HG02571 (cell line): ENCODE data around the gene PIGP.
"Not testable (repeated sequence)": the region's sequence is repeated elsewhere in the genome, so short reads cannot be mapped to it uniquely, and the experiment has no call there.

Source experiments
- ATAC-seq: cut with Tn5 transposase; IDR thresholded peaks from one replicate; pipeline ENCODE4 v1.9.1; 2021; ENCODE audit warnings: mild to moderate bottlenecking, moderate library complexity; ENCODE audit not compliant: unreplicated experiment

Gene PIGP

GRCh38 chr21:37072988-37073416 is at the start of gene PIGP, which contains the start of gene TTC3:
Gene PIGP (minus strand): TSS chr21:37073071. CDS start chr21:37072515, 556 bp downstream.
Gene TTC3 (plus strand): TSS chr21:37073254. CDS start chr21:37087258, 14,004 bp downstream.
- peak; percentile 61 for ATAC-seq

GRCh38 chr21:37119421-37120218 is 46.7 kb upstream of the PIGP start:
- no peak for ATAC-seq

- ATAC-seq, result no peak
Measured at GRCh38 chr21:37118187-37118826, 45.4 kb upstream of the PIGP start.

GRCh38 chr21:37117204-37117603 is 44.3 kb upstream of the PIGP start:
- no peak for ATAC-seq

- not testable (repeated sequence) for ATAC-seq
Measured at GRCh38 chr21:37116459-37116858, 43.6 kb upstream of the PIGP start.

- ATAC-seq, result not testable (repeated sequence)
Measured at GRCh38 chr21:37114301-37114700, 41.4 kb upstream of the PIGP start.

GRCh38 chr21:37111029-37111428 is 38.2 kb upstream of the PIGP start:
- not testable (repeated sequence) for ATAC-seq

- no peak for ATAC-seq
Measured at GRCh38 chr21:37106998-37107397, 34.1 kb upstream of the PIGP start.

- not testable (repeated sequence) for ATAC-seq
Measured at GRCh38 chr21:37102746-37103145, 29.9 kb upstream of the PIGP start.

GRCh38 chr21:37101384-37101783 is 28.5 kb upstream of the PIGP start:
- ATAC-seq, result no peak

- no peak for ATAC-seq
Measured at GRCh38 chr21:37100316-37100715, 27.4 kb upstream of the PIGP start.

GRCh38 chr21:37098751-37099150 is 25.9 kb upstream of the PIGP start:
- no peak for ATAC-seq

- ATAC-seq, result no peak
Measured at GRCh38 chr21:37095821-37096220, 22.9 kb upstream of the PIGP start.

GRCh38 chr21:37093977-37094376 is 21.1 kb upstream of the PIGP start:
- ATAC-seq, result no peak

- no peak for ATAC-seq
Measured at GRCh38 chr21:37088186-37088735, 15.4 kb upstream of the PIGP start.

- no peak for ATAC-seq
Measured at GRCh38 chr21:37087188-37087587, 14.3 kb upstream of the PIGP start.

- no peak for ATAC-seq
Measured at GRCh38 chr21:37085726-37086125, 12.9 kb upstream of the PIGP start.

GRCh38 chr21:37082856-37083528 is 10.1 kb upstream of the PIGP start:
- no peak for ATAC-seq

GRCh38 chr21:37082375-37082774 is 9.5 kb upstream of the PIGP start:
- ATAC-seq, result no peak

GRCh38 chr21:37079211-37079824 is 6.4 kb upstream of the PIGP start:
- no peak for ATAC-seq

- no peak for ATAC-seq
Measured at GRCh38 chr21:37077403-37077802, 4.5 kb upstream of the PIGP start.
